ENCODE measurements around the gene PACRG. TPM values are rescaled to one million over a fixed set of nuclear protein-coding genes. Genes with fewer than 3 reads are reported as not detected.

Gene PACRG
- total RNA-seq, 1 experiment from 2014 or later, result 0.26 TPM

- Histone ChIP-seq H2AFZ (ENCODE audit: low read length) (no peak overlapping the region), H4K91ac (ENCODE audit: insufficient read length, low read depth, low read length) (no peak overlapping the region), H2BK12ac (ENCODE audit: insufficient read length, low read depth, low read length) (no peak overlapping the region), H3K23me2 (ENCODE audit: insufficient read length, low read depth, low read length, poor library complexity, severe bottlenecking) (no peaks in the 10 kb centered on the region), H2BK5ac (ENCODE audit: insufficient read length, low read length) (no peak overlapping the region), H3K4me2 (ENCODE audit: insufficient read depth, insufficient read length, low read length) (no peak overlapping the region), H3T11ph (ENCODE audit: low read length) (no peak overlapping the region), H2BK120ac (ENCODE audit: low read depth, low read length, poor library complexity, severe bottlenecking) (no peak overlapping the region), H2BK15ac (ENCODE audit: low read depth, low read length) (no peak overlapping the region), H4K20me1 (ENCODE audit: control insufficient read depth, insufficient read depth, insufficient read length) (no peaks in the 10 kb centered on the region), H2BK20ac (ENCODE audit: low read depth, low read length, poor library complexity, severe bottlenecking) (no peak overlapping the region), H3K27me3 (ENCODE audit: insufficient read depth, low read length) (no peaks in the 10 kb centered on the region), H3K23ac (ENCODE audit: insufficient read length, low read depth, low read length) (no peak overlapping the region), H2AK5ac (ENCODE audit: insufficient read length, low read length) (no peak overlapping the region), H3K9me3 (ENCODE audit: control insufficient read depth, low read depth, low read length) (no peaks in the 10 kb centered on the region), H3K4me1 (ENCODE audit: insufficient read depth, low read length) (no peaks in the 10 kb centered on the region), H4K5ac (ENCODE audit: insufficient read length, low read depth, low read length) (no peak overlapping the region), H3K14ac (ENCODE audit: insufficient read depth, low read length) (no peak overlapping the region), H3K56ac (ENCODE audit: insufficient read length, low read depth, low read length) (no peak overlapping the region), H4K8ac (replicated peaks; ENCODE audit: insufficient read length, low read depth, low read length) (no peak overlapping the region), H3K4ac (ENCODE audit: low read depth, low read length) (no peak overlapping the region), H3K27ac (ENCODE audit: insufficient read length, low read depth, low read length) (no peak overlapping the region), H3K18ac (ENCODE audit: insufficient read length, low read depth, low read length) (no peak overlapping the region), H3K9ac (ENCODE audit: extremely low read depth, insufficient read length, low read length) (no peak overlapping the region), H3K79me2 (ENCODE audit: insufficient read depth, low read length) (no peaks in the 10 kb centered on the region), H3K79me1 (ENCODE audit: insufficient read depth, low read depth, low read length, poor library complexity, severe bottlenecking) (no peaks in the 10 kb centered on the region)
- Mint-ChIP-seq H3K36me3 (ENCODE audit: insufficient read depth in 1 of 3, low read depth in 3 of 3) (no peaks in the 10 kb centered on the region), H3K27me3 (ENCODE audit: low read depth) (no peaks in the 10 kb centered on the region), H3K4me3 (no peak overlapping the region), H3K9me3 (no peaks in the 10 kb centered on the region), H3K4me1 (no peaks in the 10 kb centered on the region), H3K27ac (no peak overlapping the region)
- no peak for TF ChIP-seq CTCF (conservative IDR thresholded peaks at IDR 0.05)
- no peak for DNase-seq
These were observed 44.7 kb downstream of the PACRG start for GRCh38 chr6:162772466-162772865.
